ENCODE data around the gene ZNF778.

Gene ZNF778

DNA sequence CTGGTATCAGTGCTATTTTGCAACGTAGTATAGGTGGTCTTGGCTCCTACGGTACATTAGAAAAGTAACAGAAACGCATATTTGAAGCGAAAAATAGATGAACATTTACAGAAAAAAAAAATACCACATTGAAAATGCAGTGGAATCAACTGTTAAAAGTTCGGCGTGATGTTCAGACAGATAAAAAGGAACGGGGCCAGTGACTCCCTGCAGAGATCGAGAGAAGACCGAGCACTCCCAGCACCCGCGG, 440 bp upstream of the ZNF778 start:
- TF ChIP-seq, protein P1, sequence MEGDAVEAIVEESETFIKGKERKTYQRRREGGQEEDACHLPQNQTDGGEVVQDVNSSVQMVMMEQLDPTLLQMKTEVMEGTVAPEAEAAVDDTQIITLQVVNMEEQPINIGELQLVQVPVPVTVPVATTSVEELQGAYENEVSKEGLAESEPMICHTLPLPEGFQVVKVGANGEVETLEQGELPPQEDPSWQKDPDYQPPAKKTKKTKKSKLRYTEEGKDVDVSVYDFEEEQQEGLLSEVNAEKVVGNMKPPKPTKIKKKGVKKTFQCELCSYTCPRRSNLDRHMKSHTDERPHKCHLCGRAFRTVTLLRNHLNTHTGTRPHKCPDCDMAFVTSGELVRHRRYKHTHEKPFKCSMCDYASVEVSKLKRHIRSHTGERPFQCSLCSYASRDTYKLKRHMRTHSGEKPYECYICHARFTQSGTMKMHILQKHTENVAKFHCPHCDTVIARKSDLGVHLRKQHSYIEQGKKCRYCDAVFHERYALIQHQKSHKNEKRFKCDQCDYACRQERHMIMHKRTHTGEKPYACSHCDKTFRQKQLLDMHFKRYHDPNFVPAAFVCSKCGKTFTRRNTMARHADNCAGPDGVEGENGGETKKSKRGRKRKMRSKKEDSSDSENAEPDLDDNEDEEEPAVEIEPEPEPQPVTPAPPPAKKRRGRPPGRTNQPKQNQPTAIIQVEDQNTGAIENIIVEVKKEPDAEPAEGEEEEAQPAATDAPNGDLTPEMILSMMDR (conservative IDR thresholded peaks at IDR 0.05; ENCODE audit: low read length) = no peak
- DNase-seq (ENCODE audit: low read depth) = no peak
- H3K4me3 ChIP-seq (ENCODE audit: low read length) = peak overlapping the region; percentile 91

DNA sequence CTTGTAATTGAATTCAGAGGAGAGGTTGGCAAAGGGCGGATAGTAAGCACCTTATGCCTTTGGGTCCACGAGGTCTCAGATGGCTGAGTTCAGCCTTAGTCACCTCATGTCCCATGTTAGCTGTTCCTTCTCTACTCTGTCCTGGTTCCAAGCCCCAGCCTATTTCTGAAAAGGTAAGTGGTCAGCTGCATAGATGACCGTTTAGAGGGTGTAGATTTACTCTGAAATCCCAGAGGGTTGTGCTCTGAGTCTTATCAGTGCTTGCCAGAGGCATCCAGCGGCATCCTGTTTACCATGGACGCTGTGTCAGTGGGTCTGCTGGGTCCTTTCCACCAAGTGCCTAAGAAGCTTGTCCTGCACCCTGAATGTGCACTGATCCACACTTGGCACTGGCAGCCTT, 1.9 kb downstream of the ZNF778 start:
- DNase-seq (ENCODE audit: low read depth) = no peak
- no peak overlapping the region for H3K4me3 ChIP-seq (ENCODE audit: low read length)
- TF ChIP-seq, protein P1 (conservative IDR thresholded peaks at IDR 0.05; ENCODE audit: low read length) = no peak

DNA sequence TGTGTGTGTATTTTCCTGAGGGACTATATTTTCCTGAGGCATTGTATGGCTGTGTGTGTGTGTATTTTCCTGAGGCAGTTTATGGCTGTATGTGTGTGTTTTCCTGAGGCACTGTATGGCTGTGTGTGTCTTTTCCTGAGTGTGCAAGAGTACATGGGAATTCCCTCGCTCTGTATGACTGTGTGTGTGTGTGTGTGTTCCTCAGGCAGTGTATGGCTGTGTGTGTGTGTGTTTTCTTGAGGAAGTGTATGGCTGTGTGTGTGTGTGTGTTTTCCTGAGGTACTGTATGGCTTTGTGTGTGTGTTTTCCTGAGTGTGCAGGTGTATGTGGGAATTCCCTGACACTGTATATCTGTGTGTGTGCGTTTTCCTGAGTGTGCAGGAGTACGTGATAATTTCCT, 4.1 kb downstream of the ZNF778 start:
- no peak overlapping the region for H3K4me3 ChIP-seq (ENCODE audit: low read length)
- TF ChIP-seq, protein P1 (conservative IDR thresholded peaks at IDR 0.05; ENCODE audit: low read length) = no peak
- DNase-seq (ENCODE audit: low read depth) = no peak

DNA sequence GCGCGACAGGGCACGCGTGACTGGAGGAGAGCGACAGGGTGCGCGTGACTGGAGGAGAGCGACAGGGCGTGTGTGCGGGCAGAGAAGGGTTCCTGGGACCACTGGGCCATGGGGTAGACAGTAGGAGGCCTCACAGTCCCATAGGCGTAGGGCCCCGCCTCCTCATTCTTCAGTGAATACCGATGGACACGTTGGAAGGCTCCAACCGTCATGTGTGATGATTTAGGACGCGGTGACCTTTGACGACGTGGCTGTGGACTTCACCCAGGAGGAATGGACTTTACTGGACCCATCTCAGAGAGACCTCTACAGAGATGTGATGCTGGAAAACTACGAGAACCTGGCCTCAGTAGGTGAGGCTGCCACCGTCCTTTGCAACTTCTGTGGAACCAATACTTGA, 5.4 kb downstream of the ZNF778 start:
- TF ChIP-seq, protein P1 (conservative IDR thresholded peaks at IDR 0.05; ENCODE audit: low read length) = no peak
- no peak overlapping the region for H3K4me3 ChIP-seq (ENCODE audit: low read length)
- DNase-seq (ENCODE audit: low read depth) = no peak

DNA sequence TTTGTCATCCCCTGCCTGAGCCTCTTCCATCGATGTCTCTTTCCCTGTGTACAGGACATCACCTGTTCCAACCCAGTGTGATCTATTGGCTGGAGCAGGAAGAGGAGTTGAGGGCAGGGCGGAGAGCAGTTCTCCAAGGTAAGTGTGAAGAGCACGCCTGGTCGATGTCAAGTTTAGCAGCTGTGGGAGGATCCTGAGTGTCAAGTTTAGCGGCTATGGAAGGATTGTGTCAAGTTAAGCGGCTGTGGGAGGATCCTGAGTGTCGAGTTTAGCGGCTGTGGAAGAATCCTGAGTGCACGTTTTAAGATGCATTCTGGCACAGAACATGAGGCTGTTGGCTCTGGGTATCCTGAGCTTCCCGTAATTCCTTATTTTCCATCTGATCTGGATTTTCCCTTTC, 7.2 kb downstream of the ZNF778 start:
- H3K4me3 ChIP-seq (ENCODE audit: low read length) = no peak overlapping the region
- TF ChIP-seq, protein P1 (conservative IDR thresholded peaks at IDR 0.05; ENCODE audit: low read length) = no peak
- no peak for DNase-seq (ENCODE audit: low read depth)

DNA sequence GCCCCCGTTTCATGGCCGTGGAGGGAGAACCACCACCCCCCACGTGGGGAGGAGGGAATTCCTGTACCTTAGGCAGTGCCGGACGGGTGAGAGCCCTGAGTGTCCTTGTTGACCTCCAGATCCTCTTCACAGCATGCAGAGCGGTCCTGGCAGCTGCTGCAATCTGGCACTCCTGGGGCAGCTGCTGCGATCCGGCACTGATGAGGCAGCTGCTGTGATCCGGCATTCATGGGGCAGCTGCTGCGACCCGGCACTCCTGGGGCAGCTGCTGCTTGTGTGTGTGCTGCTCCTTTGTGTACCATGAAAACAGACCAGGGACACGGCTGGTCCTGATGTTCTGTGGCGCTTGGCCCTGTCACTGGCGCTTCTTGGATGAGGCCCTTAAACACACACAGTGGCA, 12.8 kb downstream of the ZNF778 start:
- H3K4me3 ChIP-seq (ENCODE audit: low read length) = no peak overlapping the region
- TF ChIP-seq, protein P1 (conservative IDR thresholded peaks at IDR 0.05; ENCODE audit: low read length) = no peak
- DNase-seq (ENCODE audit: low read depth) = no peak

DNA sequence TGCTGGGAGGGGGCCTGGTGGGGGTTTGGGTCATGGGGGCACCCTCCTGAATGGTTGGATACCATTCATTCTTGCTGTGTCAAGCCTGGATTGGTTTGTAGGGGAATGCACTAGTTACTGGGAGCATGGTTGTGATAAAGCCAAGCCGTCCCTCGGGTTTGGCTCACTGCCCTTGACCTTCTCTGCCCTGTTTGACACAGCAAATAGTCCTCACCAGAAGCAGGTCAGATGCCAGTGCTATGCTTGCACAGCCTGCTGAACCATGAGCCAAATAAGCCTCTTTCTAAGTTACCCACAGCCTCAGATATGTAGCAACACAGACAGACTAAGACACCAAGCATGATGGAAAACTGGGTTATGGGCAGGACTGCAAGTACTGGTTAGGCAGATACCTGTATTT, 14.6 kb downstream of the ZNF778 start:
- no peak overlapping the region for H3K4me3 ChIP-seq (ENCODE audit: low read length)
- TF ChIP-seq, protein P1 (conservative IDR thresholded peaks at IDR 0.05; ENCODE audit: low read length) = no peak
- no peak for DNase-seq (ENCODE audit: low read depth)
